Lung microvascular endothelial cell (primary cell): ENCODE data around the gene CEACAM21. TPM values are rescaled to one million over a fixed set of nuclear protein-coding genes. Genes with fewer than 3 reads are reported as not detected.
A peak's percentile ranks its signal among the peaks of the same experiment; 100 is the strongest.

Experiments used
- DNase-seq, 2 donors: peaks; one replicate each; pipeline versions ENCODE4 v3.0.0 to v3.0.0-alpha.2; 2010; ENCODE audit warnings: low read depth in 2 of 2
- total RNA-seq: library from RNA; depleted of rRNA; stranded (reverse); fragments of >200 nt; gene quantifications from 2 replicates; pipeline ENCODE4 v1.2.1, GENCODE V29; 2014

The CEACAM21 gene
- total RNA-seq, 1 donor from 2014 or later = 10.7 TPM

- DNase-seq = peak; percentile 39 to 56
Observed at GRCh38 chr19:41616792-41617621, 41.0 kb downstream of the CEACAM21 start.

GRCh38 chr19:41617941-41618730, 42.2 kb downstream of the CEACAM21 start:
- no peak for DNase-seq

- no peak for DNase-seq
Observed at GRCh38 chr19:41619018-41619556, 43.1 kb downstream of the CEACAM21 start.

GRCh38 chr19:41620171-41620570, 44.2 kb downstream of the CEACAM21 start:
- DNase-seq = no peak

GRCh38 chr19:41621226-41621625, 45.3 kb downstream of the CEACAM21 start:
- no peak for DNase-seq

GRCh38 chr19:41621654-41622053, 45.7 kb downstream of the CEACAM21 start:
- no peak for DNase-seq

GRCh38 chr19:41623360-41623759, 47.4 kb downstream of the CEACAM21 start:
- DNase-seq = no peak

- no peak for DNase-seq
Observed at GRCh38 chr19:41624515-41624914, 48.5 kb downstream of the CEACAM21 start.

- DNase-seq = no peak
Observed at GRCh38 chr19:41624937-41625336, 49.0 kb downstream of the CEACAM21 start.

GRCh38 chr19:41626278-41626677, 50.3 kb downstream of the CEACAM21 start:
- no peak for DNase-seq

- DNase-seq = no peak
Observed at GRCh38 chr19:41626877-41627276, 50.9 kb downstream of the CEACAM21 start, which contains the start of gene CEACAM4. Gene CEACAM4, minus strand, starts transcription at chr19:41627074. Its CDS starts 111 bp downstream, at chr19:41626963.

- no peak for DNase-seq
Observed at GRCh38 chr19:41627966-41628675, 52.2 kb downstream of the CEACAM21 start.

Other genes starting within 250 kb of the CEACAM21 start
- gene TGFB1, start 222.2 kb upstream of the CEACAM21 start, total RNA-seq = 17.4 and 19.6 TPM in 2 replicates
- gene B9D2, start 212.0 kb upstream of the CEACAM21 start, total RNA-seq = 6.3 and 6.9 TPM in 2 replicates
- 2.2 and 3.3 TPM in 2 replicates for gene TMEM91, start 199.6 kb upstream of the CEACAM21 start, total RNA-seq
- gene EXOSC5, start 178.8 kb upstream of the CEACAM21 start, total RNA-seq = 12.9 and 13.9 TPM in 2 replicates
- 36.1 and 40.1 TPM in 2 replicates for gene BCKDHA, start 178.3 kb upstream of the CEACAM21 start, total RNA-seq
- gene B3GNT8, start 148.8 kb upstream of the CEACAM21 start, total RNA-seq = 2.2 and 3.0 TPM in 2 replicates
- 30.5 and 36.3 TPM in 2 replicates for gene DMAC2, start 136.3 kb upstream of the CEACAM21 start, total RNA-seq
- gene ERICH4, start 133.0 kb upstream of the CEACAM21 start, total RNA-seq = not detected in 2 replicates
- gene CEACAM4, start 50.9 kb downstream of the CEACAM21 start, total RNA-seq = not detected in 2 replicates
- 0.44 and 0.60 TPM in 2 replicates for gene CEACAM7, start 112.1 kb downstream of the CEACAM21 start, total RNA-seq
- gene CEACAM5, start 132.5 kb downstream of the CEACAM21 start, total RNA-seq = not detected in 2 replicates
- not detected in 2 replicates for gene CEACAM6, start 179.4 kb downstream of the CEACAM21 start, total RNA-seq
- gene CEACAM3, start 220.4 kb downstream of the CEACAM21 start, total RNA-seq = not detected in 2 replicates